GM12801 (cell line): ENCODE data around the gene HIVEP2.

Source experiments
- TF ChIP-seq, protein P1 (sequence below): IDR thresholded peaks from one replicate; pipeline ENCODE4 v1.5.1; 2011; ENCODE audit warnings: control low read depth; ENCODE audit not compliant: insufficient read length; ENCODE audit errors: extremely low read depth

The HIVEP2 gene

DNA sequence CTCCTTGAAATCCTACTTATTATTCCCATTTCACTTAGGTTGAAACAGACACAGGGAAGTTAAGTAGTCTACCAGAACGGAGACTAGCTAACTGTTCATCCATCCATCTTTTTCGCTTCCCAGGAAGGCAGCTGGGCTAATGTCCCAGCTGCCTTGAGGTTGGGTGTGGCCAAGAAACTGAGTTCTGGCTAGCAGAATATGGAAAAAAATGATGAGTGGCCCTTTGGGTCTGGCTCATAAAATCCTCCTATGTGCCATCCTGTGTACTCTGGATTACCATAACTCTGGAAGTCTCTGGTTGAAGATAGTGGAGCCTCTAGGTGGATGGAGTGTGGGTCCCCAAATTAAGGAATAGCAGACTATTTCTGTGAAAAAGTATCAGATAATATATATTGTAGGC lies 206.2 kb downstream of the HIVEP2 start:
- TF ChIP-seq, protein P1, sequence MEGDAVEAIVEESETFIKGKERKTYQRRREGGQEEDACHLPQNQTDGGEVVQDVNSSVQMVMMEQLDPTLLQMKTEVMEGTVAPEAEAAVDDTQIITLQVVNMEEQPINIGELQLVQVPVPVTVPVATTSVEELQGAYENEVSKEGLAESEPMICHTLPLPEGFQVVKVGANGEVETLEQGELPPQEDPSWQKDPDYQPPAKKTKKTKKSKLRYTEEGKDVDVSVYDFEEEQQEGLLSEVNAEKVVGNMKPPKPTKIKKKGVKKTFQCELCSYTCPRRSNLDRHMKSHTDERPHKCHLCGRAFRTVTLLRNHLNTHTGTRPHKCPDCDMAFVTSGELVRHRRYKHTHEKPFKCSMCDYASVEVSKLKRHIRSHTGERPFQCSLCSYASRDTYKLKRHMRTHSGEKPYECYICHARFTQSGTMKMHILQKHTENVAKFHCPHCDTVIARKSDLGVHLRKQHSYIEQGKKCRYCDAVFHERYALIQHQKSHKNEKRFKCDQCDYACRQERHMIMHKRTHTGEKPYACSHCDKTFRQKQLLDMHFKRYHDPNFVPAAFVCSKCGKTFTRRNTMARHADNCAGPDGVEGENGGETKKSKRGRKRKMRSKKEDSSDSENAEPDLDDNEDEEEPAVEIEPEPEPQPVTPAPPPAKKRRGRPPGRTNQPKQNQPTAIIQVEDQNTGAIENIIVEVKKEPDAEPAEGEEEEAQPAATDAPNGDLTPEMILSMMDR: no peak

DNA sequence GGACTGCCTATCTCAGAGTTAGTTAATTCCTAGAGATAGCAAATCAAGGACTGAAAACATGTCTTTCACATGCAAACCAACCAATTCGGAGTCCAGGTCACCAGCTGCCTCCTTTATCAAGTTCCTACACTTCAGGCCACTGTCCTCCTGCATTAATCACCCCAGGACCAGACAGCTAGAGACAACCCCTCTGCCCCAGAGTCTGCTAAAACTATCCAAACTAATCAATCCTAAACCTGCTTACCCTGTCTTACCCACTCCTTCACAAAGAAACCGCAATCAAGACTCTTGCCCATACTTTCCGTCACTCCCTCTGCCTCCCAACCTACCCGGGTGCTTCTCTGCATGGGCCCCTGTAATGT lies 207.0 kb downstream of the HIVEP2 start:
- TF ChIP-seq, protein P1: no peak

DNA sequence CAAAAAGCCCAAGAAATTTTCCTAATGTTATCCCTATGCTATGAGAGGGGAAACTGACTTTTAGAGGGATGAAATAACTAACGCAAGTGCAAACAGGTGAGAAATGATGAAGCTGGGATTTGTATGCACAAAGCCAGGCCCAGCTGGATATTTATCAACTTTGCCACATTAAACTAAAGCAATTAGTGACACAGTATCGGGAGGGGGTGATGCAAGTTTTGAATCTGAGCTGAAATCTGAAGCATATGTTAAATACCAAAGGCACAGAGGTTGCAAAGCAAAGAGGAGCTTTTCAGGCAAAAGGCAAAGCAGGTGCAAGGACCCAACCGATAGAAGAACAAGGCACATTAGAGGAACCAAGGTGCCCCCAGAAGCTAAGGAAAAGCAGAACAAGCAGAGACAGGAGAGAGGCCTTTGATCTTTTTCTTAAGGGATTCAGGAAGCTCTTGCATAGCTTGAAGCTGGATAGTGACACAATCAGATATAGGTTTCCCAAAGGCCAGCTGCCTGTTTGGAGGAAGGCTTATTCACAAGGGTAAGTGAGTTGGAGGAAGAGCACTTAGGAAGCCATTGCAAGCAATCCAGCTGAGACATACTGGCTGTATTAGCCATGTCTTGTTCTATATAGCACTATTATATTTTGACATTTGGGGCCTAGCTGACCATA lies 207.5 kb downstream of the HIVEP2 start:
- TF ChIP-seq, protein P1: no peak

DNA sequence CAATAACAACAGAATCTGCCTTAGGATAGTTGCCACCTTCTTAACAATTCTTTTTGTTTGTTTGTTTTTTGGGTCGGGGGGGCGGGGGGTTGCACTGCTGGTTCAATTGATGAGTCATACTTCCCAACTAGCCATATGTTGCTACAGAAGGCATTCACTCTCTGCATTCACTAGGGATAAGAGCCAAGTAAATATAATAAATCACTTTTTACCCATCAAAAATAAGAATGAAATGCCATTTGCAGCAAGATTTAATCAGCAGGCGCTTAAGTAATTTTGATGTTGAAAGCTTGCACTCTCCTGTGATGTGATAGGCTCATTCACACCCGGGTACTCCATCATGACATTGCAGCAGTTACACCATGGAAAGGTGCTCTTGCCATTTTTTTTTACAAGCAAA lies 209.8 kb downstream of the HIVEP2 start:
- TF ChIP-seq, protein P1: no peak

DNA sequence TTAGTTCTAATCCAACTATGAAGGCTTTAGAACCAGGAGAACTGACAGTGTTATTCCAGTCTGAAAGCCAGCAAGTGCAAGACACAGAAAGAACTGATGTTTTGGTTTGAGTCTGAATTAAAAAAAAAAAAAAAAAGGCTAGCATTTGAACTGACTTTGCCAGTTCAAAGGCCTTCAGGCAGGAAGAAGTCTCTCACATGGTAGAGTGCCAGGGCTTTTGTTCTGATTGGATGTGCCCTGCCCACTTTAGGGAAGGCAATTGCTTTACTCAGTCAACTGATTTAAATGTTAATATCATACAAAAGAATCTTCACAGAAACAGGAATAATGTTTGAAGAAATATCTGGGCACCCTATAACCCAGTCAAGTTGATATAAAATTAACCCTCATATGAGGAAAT lies 212.2 kb downstream of the HIVEP2 start:
- TF ChIP-seq, protein P1: no peak

DNA sequence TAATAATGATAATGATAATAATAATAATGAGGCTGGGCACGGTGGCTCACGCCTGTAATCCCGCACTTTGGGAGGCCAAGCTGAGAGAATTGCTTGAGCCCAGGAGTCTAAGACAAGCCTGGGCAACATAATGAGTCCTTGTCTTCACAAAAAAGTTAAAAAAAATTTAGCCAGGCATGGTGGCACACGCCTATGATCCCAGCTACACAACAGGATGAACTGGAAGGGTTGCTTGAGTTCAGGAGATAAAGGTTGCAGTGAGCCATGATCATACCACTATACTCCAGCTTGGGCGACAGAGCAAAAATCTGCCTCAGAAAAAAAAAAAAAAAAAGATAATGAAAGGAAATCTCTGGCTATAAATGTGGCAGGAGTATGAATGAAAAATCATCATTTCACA lies 213.4 kb downstream of the HIVEP2 start:
- TF ChIP-seq, protein P1: no peak

DNA sequence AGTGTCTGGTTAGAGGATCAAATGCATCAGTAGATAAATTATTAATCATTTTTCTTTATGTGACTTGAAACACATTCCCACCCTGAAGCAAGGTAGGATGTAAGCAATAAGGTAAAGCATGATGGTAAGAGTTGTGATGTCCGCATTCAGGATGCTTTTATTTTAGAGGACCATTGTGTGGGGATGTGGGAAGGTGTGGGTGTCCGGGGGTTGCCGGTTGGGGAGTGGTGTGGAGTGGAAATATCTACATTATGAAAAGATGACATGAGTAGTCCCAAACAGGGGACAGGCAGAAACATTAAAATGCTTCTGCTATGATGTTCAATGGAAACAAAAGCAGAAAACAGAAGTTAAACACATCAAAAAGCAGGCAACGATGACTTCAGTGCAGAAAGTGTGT lies 215.4 kb downstream of the HIVEP2 start:
- TF ChIP-seq, protein P1: no peak
